HepG2 (cell line): ENCODE data around the gene JUND. TPM values are rescaled to one million over a fixed set of nuclear protein-coding genes. Genes with fewer than 3 reads are reported as not detected.
A peak's percentile ranks its signal among the peaks of the same experiment; 100 is the strongest.

Experiments
- CBFB ChIP-seq: sonication (generic); formaldehyde crosslinking; IDR thresholded peaks from 2 replicates; pipeline ENCODE4 v1.4.0; 2020; ENCODE audit warnings: missing genetic modification reagents
- ESRRA ChIP-seq: sonication (generic); formaldehyde crosslinking; IDR thresholded peaks from 2 replicates; pipeline ENCODE4 v1.5.1; 2020; ENCODE audit warnings: mild to moderate bottlenecking, low read depth, missing genetic modification reagents
- FOXA1 ChIP-seq, 2 experiments: fragments of 450-650 bp in 1 of 2; sonication (generic) in 1 of 2; formaldehyde crosslinking in 1 of 2; IDR thresholded peaks; 2 replicates each; pipeline versions ENCODE4 v1.4.0 to v1.6.1; 2016 to 2020; ENCODE audit warnings: missing genetic modification reagents in 1 of 2
- FOXM1 ChIP-seq: sonication (generic); formaldehyde crosslinking; IDR thresholded peaks from 2 replicates; pipeline ENCODE4 v1.5.0; 2020; ENCODE audit warnings: missing genetic modification reagents
- GATA4 ChIP-seq: sonication (generic); IDR thresholded peaks from 2 replicates; pipeline ENCODE4 v1.6.1; 2016; ENCODE audit warnings: antibody characterized with exemption, low read depth, borderline replicate concordance
- HNRNPH1 ChIP-seq: fragments of 200-400 bp; formaldehyde crosslinking; optimal IDR thresholded peaks from 2 replicates; pipeline ENCODE3; 2017; ENCODE audit warnings: mild to moderate bottlenecking, low read depth, low read length
- MAZ ChIP-seq, 2 experiments: sonication (generic) in 1 of 2; formaldehyde crosslinking in 1 of 2; IDR thresholded peaks; 2 replicates each; pipeline versions ENCODE4 v1.5.0 to v1.6.1; 2012 to 2020; ENCODE audit warnings: low read depth in 2 of 2, mild to moderate bottlenecking in 2 of 2, borderline replicate concordance in 1 of 2, improper control_type of control experiment in 1 of 2, low read length in 1 of 2, missing genetic modification reagents in 1 of 2, moderate library complexity in 1 of 2
- MEF2D ChIP-seq: sonication (generic); formaldehyde crosslinking; IDR thresholded peaks from 2 replicates; pipeline ENCODE4 v1.5.1; 2020; ENCODE audit warnings: mild to moderate bottlenecking, missing genetic modification reagents
- NR2F1 ChIP-seq, 2 experiments: fragments of 450-650 bp in 1 of 2; formaldehyde crosslinking in 1 of 2; IDR thresholded peaks; 2 replicates each; pipeline versions ENCODE4 v1.5.0 to v1.6.1; 2016 to 2020; ENCODE audit warnings: mild to moderate bottlenecking in 1 of 2, missing compliant biosample characterization in 1 of 2, missing genetic modification reagents in 1 of 2, moderate library complexity in 1 of 2
- STAT6 ChIP-seq: sonication (generic); formaldehyde crosslinking; IDR thresholded peaks from 2 replicates; pipeline ENCODE4 v1.4.0; 2020; ENCODE audit warnings: missing genetic modification reagents, mild to moderate bottlenecking, borderline replicate concordance
- SYNCRIP ChIP-seq: fragments of 200-400 bp; formaldehyde crosslinking; IDR thresholded peaks from 2 replicates; pipeline ENCODE4 v1.6.1; 2018; ENCODE audit warnings: mild to moderate bottlenecking, low read depth, low read length; ENCODE audit not compliant: insufficient read depth
- TRIM22 ChIP-seq: fragments of 450-650 bp; IDR thresholded peaks from 2 replicates; pipeline ENCODE4 v1.6.1; 2017
- ZFAT ChIP-seq: sonication (generic); formaldehyde crosslinking; conservative IDR thresholded peaks from 2 replicates; pipeline ENCODE4 v1.8.1; 2023; ENCODE audit warnings: missing genetic modification reagents, inconsistent platforms
- ZNF510 ChIP-seq: sonication (generic); formaldehyde crosslinking; IDR thresholded peaks from 2 replicates; pipeline ENCODE4 v1.4.0; 2020; ENCODE audit warnings: low read depth, mild to moderate bottlenecking, missing genetic modification reagents
- ZNF691 ChIP-seq: sonication (generic); formaldehyde crosslinking; IDR thresholded peaks from 2 replicates; pipeline ENCODE4 v1.4.0; 2020; ENCODE audit warnings: missing genetic modification reagents, low read depth, mild to moderate bottlenecking, borderline replicate concordance
- ZNF75D ChIP-seq: sonication (generic); formaldehyde crosslinking; IDR thresholded peaks from 2 replicates; pipeline ENCODE4 v1.8.1; 2023; ENCODE audit warnings: missing genetic modification reagents, mild to moderate bottlenecking, borderline replicate concordance
- ZNF792 ChIP-seq: IDR thresholded peaks from 2 replicates; pipeline ENCODE4 v1.6.1; 2016
- polyA plus RNA-seq, 8 experiments: library from polyadenylated mRNA; depleted of rRNA in 3 of 8; stranded (reverse) in 7 of 8; unstranded in 1 of 8; fragments of >200 nt; fragmentation: Illumina TruSeq in 4 of 8; extraction: Trizol in 4 of 8; gene quantifications; 2 replicates each; pipeline versions ENCODE4 v1.2.1 to v1.2.3, GENCODE V29; 2011 to 2016; ENCODE audit warnings: low read depth in 4 of 8, missing spikeins in 1 of 8, mixed read lengths in 1 of 8; ENCODE audit not compliant: insufficient read depth in 1 of 8
- total RNA-seq, 5 experiments: library from RNA; depleted of rRNA; stranded (reverse); fragments of >200 nt; fragmentation: Illumina TruSeq; extraction: Trizol; gene quantifications; 2 replicates each; pipeline ENCODE4 v1.2.3, GENCODE V29; 2016; ENCODE audit warnings: low read depth in 1 of 5
- TF ChIP-seq, protein P1 (sequence below): sonication (generic); formaldehyde crosslinking; IDR thresholded peaks from 2 replicates; pipeline ENCODE4 v1.5.1; 2020; ENCODE audit warnings: missing genetic modification reagents, mild to moderate bottlenecking, borderline replicate concordance
- TF ChIP-seq, protein P2 (sequence below): sonication (generic); formaldehyde crosslinking; IDR thresholded peaks from 2 replicates; pipeline ENCODE4 v1.5.1; 2020; ENCODE audit warnings: missing genetic modification reagents, mild to moderate bottlenecking, borderline replicate concordance
- TF ChIP-seq, protein P3 (sequence below): IDR thresholded peaks from 2 replicates; pipeline ENCODE4 v1.6.1; 2016; ENCODE audit warnings: control low read depth

Gene JUND
- total and polyA plus RNA-seq, 2 of the 13 experiments (the other 11 are each of a cell fraction or from before 2014, with no cell fraction given), result 41.2 to 59.8 TPM

DNA sequence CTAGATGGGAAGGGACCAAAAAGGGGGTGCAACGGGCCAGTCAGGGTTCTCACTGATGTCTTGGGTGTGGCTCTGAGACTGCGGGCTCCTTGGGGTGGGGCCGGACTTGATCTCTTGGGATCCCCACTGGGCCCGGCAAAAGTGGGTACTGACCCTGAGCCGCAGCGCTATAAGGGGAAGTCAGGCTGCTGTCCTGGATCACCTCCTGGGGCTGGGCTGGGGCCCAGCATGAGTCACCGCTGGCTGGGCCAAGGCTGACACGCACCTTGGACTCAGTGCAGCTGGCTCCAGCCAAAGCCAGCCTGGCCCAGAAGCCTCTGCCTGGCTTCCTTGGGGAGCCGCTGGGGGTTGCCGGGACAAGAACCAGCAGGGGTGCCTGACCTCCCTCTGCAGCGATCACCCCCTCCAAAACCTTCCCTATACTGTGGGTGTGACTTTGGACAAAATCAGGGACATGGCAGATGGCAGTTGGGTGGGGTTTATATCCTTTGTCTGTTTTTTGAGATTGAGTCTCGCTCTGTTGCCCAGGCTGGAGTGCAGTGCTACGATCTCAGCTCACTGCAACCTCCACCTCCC lies 6.6 kb downstream of the JUND start (continued):
- no peak for TF ChIP-seq STAT6 (CRISPR knock-in tag)
- TF ChIP-seq NR2F1 (CRISPR knock-in tag; IDR thresholded peaks at IDR 0.05), result peak; percentile 9 to 56; a peak in 1 of 4 replicates
- no peak for TF ChIP-seq FOXM1 (CRISPR knock-in tag)
- TF ChIP-seq MAZ (IDR thresholded peaks at IDR 0.05; ENCODE audit: borderline replicate concordance, low read depth, low read length), result peak; percentile 72; the same call in 1 of the 2 replicates
- no peak for TF ChIP-seq MAZ (CRISPR knock-in tag; IDR thresholded peaks at IDR 0.05; ENCODE audit: low read depth)
- TF ChIP-seq, protein P1, sequence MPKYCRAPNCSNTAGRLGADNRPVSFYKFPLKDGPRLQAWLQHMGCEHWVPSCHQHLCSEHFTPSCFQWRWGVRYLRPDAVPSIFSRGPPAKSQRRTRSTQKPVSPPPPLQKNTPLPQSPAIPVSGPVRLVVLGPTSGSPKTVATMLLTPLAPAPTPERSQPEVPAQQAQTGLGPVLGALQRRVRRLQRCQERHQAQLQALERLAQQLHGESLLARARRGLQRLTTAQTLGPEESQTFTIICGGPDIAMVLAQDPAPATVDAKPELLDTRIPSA (CRISPR knock-in tag), result no peak
- TF ChIP-seq, protein P2, sequence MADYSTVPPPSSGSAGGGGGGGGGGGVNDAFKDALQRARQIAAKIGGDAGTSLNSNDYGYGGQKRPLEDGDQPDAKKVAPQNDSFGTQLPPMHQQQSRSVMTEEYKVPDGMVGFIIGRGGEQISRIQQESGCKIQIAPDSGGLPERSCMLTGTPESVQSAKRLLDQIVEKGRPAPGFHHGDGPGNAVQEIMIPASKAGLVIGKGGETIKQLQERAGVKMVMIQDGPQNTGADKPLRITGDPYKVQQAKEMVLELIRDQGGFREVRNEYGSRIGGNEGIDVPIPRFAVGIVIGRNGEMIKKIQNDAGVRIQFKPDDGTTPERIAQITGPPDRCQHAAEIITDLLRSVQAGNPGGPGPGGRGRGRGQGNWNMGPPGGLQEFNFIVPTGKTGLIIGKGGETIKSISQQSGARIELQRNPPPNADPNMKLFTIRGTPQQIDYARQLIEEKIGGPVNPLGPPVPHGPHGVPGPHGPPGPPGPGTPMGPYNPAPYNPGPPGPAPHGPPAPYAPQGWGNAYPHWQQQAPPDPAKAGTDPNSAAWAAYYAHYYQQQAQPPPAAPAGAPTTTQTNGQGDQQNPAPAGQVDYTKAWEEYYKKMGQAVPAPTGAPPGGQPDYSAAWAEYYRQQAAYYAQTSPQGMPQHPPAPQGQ, result no peak
- TF ChIP-seq GATA4, result no peak
- TF ChIP-seq MEF2D (CRISPR knock-in tag), result no peak
- TF ChIP-seq ZNF75D (CRISPR knock-in tag), result no peak
- no peak for TF ChIP-seq ESRRA (CRISPR knock-in tag)
- peak; percentile 22; the same call in 1 of the 2 replicates for TF ChIP-seq ZNF792 (CRISPR knock-in tag)
- no peak for TF ChIP-seq ZNF510 (CRISPR knock-in tag)
- TF ChIP-seq FOXA1 (IDR thresholded peaks at IDR 0.05), result no peak
- TF ChIP-seq FOXA1 (CRISPR knock-in tag; IDR thresholded peaks at IDR 0.05), result peak; percentile 5
- no peak for TF ChIP-seq TRIM22
- TF ChIP-seq CBFB (CRISPR knock-in tag), result no peak
- no peak for TF ChIP-seq ZFAT (CRISPR knock-in tag)
- no peak for TF ChIP-seq HNRNPH1
- no peak for TF ChIP-seq SYNCRIP
- TF ChIP-seq, protein P3, sequence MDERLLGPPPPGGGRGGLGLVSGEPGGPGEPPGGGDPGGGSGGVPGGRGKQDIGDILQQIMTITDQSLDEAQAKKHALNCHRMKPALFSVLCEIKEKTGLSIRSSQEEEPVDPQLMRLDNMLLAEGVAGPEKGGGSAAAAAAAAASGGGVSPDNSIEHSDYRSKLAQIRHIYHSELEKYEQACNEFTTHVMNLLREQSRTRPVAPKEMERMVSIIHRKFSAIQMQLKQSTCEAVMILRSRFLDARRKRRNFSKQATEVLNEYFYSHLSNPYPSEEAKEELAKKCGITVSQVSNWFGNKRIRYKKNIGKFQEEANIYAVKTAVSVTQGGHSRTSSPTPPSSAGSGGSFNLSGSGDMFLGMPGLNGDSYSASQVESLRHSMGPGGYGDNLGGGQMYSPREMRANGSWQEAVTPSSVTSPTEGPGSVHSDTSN (CRISPR knock-in tag), result no peak
- no peak for TF ChIP-seq ZNF691 (CRISPR knock-in tag)
